ENCODE results near the gene SPRED1. TPM values are rescaled to one million over a fixed set of nuclear protein-coding genes. Genes with fewer than 3 reads are reported as not detected.

The SPRED1 gene
- total and polyA plus RNA-seq, 2 experiments from 2014 or later, result 11.4 to 44.0 TPM

DNA sequence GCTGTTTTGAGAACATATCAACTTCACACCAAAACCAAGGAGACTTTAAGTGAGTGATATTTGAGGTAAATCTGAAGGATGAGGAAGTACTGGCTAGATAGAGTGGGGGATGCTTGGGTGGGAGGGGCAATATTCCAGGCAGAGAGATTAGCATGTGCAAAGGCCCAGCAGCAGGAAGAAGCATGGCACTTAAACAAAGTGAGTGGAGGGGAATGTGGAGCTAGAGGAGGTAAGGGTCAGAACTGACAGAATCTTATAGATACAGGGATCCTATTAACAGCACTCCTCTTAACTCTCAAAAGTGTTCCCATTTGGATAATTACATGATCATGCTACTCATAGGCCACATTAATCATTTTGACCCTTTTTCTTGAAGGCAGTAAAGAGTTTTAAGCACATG lies 41.4 kb upstream of the SPRED1 start (continued):
- TF ChIP-seq, protein P1, sequence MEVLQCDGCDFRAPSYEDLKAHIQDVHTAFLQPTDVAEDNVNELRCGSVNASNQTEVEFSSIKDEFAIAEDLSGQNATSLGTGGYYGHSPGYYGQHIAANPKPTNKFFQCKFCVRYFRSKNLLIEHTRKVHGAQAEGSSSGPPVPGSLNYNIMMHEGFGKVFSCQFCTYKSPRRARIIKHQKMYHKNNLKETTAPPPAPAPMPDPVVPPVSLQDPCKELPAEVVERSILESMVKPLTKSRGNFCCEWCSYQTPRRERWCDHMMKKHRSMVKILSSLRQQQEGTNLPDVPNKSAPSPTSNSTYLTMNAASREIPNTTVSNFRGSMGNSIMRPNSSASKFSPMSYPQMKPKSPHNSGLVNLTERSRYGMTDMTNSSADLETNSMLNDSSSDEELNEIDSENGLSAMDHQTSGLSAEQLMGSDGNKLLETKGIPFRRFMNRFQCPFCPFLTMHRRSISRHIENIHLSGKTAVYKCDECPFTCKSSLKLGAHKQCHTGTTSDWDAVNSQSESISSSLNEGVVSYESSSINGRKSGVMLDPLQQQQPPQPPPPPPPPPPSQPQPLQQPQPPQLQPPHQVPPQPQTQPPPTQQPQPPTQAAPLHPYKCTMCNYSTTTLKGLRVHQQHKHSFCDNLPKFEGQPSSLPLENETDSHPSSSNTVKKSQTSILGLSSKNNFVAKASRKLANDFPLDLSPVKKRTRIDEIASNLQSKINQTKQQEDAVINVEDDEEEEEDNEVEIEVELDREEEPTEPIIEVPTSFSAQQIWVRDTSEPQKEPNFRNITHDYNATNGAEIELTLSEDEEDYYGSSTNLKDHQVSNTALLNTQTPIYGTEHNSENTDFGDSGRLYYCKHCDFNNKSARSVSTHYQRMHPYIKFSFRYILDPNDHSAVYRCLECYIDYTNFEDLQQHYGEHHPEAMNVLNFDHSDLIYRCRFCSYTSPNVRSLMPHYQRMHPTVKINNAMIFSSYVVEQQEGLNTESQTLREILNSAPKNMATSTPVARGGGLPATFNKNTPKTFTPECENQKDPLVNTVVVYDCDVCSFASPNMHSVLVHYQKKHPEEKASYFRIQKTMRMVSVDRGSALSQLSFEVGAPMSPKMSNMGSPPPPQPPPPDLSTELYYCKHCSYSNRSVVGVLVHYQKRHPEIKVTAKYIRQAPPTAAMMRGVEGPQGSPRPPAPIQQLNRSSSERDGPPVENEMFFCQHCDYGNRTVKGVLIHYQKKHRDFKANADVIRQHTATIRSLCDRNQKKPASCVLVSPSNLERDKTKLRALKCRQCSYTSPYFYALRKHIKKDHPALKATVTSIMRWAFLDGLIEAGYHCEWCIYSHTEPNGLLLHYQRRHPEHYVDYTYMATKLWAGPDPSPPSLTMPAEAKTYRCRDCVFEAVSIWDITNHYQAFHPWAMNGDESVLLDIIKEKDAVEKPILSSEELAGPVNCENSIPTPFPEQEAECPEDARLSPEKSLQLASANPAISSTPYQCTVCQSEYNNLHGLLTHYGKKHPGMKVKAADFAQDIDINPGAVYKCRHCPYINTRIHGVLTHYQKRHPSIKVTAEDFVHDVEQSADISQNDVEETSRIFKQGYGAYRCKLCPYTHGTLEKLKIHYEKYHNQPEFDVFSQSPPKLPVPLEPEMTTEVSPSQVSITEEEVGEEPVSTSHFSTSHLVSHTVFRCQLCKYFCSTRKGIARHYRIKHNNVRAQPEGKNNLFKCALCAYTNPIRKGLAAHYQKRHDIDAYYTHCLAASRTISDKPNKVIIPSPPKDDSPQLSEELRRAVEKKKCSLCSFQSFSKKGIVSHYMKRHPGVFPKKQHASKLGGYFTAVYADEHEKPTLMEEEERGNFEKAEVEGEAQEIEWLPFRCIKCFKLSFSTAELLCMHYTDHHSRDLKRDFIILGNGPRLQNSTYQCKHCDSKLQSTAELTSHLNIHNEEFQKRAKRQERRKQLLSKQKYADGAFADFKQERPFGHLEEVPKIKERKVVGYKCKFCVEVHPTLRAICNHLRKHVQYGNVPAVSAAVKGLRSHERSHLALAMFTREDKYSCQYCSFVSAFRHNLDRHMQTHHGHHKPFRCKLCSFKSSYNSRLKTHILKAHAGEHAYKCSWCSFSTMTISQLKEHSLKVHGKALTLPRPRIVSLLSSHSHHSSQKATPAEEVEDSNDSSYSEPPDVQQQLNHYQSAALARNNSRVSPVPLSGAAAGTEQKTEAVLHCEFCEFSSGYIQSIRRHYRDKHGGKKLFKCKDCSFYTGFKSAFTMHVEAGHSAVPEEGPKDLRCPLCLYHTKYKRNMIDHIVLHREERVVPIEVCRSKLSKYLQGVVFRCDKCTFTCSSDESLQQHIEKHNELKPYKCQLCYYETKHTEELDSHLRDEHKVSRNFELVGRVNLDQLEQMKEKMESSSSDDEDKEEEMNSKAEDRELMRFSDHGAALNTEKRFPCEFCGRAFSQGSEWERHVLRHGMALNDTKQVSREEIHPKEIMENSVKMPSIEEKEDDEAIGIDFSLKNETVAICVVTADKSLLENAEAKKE (CRISPR knock-in tag; IDR thresholded peaks at IDR 0.05), result no peak
- TF ChIP-seq, protein P2, sequence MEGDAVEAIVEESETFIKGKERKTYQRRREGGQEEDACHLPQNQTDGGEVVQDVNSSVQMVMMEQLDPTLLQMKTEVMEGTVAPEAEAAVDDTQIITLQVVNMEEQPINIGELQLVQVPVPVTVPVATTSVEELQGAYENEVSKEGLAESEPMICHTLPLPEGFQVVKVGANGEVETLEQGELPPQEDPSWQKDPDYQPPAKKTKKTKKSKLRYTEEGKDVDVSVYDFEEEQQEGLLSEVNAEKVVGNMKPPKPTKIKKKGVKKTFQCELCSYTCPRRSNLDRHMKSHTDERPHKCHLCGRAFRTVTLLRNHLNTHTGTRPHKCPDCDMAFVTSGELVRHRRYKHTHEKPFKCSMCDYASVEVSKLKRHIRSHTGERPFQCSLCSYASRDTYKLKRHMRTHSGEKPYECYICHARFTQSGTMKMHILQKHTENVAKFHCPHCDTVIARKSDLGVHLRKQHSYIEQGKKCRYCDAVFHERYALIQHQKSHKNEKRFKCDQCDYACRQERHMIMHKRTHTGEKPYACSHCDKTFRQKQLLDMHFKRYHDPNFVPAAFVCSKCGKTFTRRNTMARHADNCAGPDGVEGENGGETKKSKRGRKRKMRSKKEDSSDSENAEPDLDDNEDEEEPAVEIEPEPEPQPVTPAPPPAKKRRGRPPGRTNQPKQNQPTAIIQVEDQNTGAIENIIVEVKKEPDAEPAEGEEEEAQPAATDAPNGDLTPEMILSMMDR (conservative IDR thresholded peaks at IDR 0.05; ENCODE audit: low read depth in 2 of 2), result no peak

DNA sequence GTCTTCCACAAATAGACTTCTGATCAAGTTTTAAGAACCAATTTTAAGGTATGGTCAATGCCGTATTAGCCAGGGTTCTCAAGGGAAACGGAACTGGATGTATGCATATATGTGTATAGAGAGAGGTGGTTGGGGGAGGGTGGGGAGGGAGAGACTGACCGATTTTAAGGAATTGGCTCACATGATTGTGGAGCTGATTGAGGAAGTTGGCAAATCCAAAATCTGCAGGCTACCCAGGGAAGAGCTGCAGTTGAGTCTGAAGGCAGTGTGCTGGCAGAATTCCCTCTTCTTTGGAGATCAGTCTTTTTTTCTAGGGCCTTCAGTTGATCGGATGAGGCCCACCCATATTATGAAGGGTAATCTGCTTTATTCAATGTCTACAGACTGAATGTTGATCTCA lies 40.8 kb upstream of the SPRED1 start:
- H3K9me2 ChIP-seq (ENCODE audit: insufficient read depth), result peaks cover 5% of the 10 kb centered on the region; the same call in 1 of the 2 replicates
- Mint-ChIP-seq H3K36me3 (ENCODE audit: low read depth) (no peaks in the 10 kb centered on the region), H3K9me3 (no peaks in the 10 kb centered on the region), H3K4me3 (no peak overlapping the region), H3K27ac (no peak overlapping the region), H3K4me1 (peaks cover 15% of the 10 kb centered on the region), H3K27me3 (ENCODE audit: insufficient read depth, low read depth, poor library complexity) (no peaks in the 10 kb centered on the region)
- no peaks in the 10 kb centered on the region for H3K27me3 ChIP-seq (ENCODE audit: insufficient read depth)
- H3K4me3 ChIP-seq, result no peak overlapping the region
- H3K79me2 ChIP-seq (replicated peaks; ENCODE audit: insufficient read depth), result no peaks in the 10 kb centered on the region
- H3F3A ChIP-seq (replicated peaks; ENCODE audit: low read depth), result no peaks in the 10 kb centered on the region
- H2AFZ ChIP-seq, result peak overlapping the region; percentile 72; the same call in 1 of the 2 replicates
- H3K36me3 ChIP-seq (ENCODE audit: insufficient read depth), result no peaks in the 10 kb centered on the region
- H3K4me2 ChIP-seq, result no peak overlapping the region
- H3K4me1 ChIP-seq (ENCODE audit: insufficient read depth), result 0 out of 2 replicates have a peak, but pooled peaks cover 4% of the 10 kb centered on the region
- H3K27ac ChIP-seq (ENCODE audit: low read depth), result no peak overlapping the region
- no peak for ATAC-seq
- DNase-seq (ENCODE audit: low spot score), result no peak
- no peaks in the 10 kb centered on the region for H4K20me1 ChIP-seq (replicated peaks; ENCODE audit: insufficient read depth)
- TF ChIP-seq EZH2phosphoT487 (IDR thresholded peaks at IDR 0.05; ENCODE audit: unreplicated experiment), result no peak
- TF ChIP-seq ZNF331 (CRISPR knock-in tag; IDR thresholded peaks at IDR 0.05; ENCODE audit: low read depth), result no peak
- TF ChIP-seq, protein P3, sequence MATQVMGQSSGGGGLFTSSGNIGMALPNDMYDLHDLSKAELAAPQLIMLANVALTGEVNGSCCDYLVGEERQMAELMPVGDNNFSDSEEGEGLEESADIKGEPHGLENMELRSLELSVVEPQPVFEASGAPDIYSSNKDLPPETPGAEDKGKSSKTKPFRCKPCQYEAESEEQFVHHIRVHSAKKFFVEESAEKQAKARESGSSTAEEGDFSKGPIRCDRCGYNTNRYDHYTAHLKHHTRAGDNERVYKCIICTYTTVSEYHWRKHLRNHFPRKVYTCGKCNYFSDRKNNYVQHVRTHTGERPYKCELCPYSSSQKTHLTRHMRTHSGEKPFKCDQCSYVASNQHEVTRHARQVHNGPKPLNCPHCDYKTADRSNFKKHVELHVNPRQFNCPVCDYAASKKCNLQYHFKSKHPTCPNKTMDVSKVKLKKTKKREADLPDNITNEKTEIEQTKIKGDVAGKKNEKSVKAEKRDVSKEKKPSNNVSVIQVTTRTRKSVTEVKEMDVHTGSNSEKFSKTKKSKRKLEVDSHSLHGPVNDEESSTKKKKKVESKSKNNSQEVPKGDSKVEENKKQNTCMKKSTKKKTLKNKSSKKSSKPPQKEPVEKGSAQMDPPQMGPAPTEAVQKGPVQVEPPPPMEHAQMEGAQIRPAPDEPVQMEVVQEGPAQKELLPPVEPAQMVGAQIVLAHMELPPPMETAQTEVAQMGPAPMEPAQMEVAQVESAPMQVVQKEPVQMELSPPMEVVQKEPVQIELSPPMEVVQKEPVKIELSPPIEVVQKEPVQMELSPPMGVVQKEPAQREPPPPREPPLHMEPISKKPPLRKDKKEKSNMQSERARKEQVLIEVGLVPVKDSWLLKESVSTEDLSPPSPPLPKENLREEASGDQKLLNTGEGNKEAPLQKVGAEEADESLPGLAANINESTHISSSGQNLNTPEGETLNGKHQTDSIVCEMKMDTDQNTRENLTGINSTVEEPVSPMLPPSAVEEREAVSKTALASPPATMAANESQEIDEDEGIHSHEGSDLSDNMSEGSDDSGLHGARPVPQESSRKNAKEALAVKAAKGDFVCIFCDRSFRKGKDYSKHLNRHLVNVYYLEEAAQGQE (IDR thresholded peaks at IDR 0.05; ENCODE audit: unreplicated experiment), result no peak
- TF ChIP-seq CREB1 (CRISPR knock-in tag; IDR thresholded peaks at IDR 0.05; ENCODE audit: low read depth), result no peak
- TF ChIP-seq JUNB (IDR thresholded peaks at IDR 0.05; ENCODE audit: unreplicated experiment), result no peak
- TF ChIP-seq STAT1 (IDR thresholded peaks at IDR 0.05; ENCODE audit: unreplicated experiment), result no peak
- TF ChIP-seq, protein P4, sequence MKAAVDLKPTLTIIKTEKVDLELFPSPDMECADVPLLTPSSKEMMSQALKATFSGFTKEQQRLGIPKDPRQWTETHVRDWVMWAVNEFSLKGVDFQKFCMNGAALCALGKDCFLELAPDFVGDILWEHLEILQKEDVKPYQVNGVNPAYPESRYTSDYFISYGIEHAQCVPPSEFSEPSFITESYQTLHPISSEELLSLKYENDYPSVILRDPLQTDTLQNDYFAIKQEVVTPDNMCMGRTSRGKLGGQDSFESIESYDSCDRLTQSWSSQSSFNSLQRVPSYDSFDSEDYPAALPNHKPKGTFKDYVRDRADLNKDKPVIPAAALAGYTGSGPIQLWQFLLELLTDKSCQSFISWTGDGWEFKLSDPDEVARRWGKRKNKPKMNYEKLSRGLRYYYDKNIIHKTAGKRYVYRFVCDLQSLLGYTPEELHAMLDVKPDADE (IDR thresholded peaks at IDR 0.05), result no peak
- TF ChIP-seq, protein P2 (conservative IDR thresholded peaks at IDR 0.05; ENCODE audit: low read depth in 2 of 2), result no peak
- TF ChIP-seq NANOG (IDR thresholded peaks at IDR 0.05; ENCODE audit: borderline replicate concordance), result no peak

Data from GM23338 (cell line).